ENCODE results near the gene JPT2. TPM values are rescaled to one million over a fixed set of nuclear protein-coding genes. Genes with fewer than 3 reads are reported as not detected.
"Not testable (repeated sequence)": the region's sequence is repeated elsewhere in the genome, so short reads cannot be mapped to it uniquely, and the experiment has no call there.

JPT2 gene
- total RNA-seq, 1 donor from 2014 or later: 108 TPM

DNA sequence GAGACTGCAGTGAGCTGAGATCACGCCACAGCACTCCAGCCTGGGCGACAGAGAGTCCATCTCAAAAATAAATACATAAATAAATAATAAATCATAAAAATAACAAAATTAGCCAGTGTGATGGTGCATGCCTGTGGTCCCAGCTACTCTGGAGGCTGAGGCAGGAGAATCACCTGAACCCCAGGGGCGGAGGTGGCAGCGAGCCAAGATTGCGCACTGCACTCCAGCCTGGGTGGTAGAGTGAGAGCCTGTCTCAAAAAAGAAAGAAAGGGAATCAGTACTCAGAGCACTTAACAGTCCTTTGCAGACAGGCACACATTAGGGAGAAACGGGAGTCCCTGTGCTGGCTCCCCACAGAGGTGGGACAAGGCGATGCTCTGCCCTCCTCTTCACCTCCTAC lies 53.0 kb downstream of the JPT2 start:
- TF ChIP-seq, protein P1, sequence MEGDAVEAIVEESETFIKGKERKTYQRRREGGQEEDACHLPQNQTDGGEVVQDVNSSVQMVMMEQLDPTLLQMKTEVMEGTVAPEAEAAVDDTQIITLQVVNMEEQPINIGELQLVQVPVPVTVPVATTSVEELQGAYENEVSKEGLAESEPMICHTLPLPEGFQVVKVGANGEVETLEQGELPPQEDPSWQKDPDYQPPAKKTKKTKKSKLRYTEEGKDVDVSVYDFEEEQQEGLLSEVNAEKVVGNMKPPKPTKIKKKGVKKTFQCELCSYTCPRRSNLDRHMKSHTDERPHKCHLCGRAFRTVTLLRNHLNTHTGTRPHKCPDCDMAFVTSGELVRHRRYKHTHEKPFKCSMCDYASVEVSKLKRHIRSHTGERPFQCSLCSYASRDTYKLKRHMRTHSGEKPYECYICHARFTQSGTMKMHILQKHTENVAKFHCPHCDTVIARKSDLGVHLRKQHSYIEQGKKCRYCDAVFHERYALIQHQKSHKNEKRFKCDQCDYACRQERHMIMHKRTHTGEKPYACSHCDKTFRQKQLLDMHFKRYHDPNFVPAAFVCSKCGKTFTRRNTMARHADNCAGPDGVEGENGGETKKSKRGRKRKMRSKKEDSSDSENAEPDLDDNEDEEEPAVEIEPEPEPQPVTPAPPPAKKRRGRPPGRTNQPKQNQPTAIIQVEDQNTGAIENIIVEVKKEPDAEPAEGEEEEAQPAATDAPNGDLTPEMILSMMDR (IDR thresholded peaks at IDR 0.05; ENCODE audit: insufficient read depth, low read length, poor library complexity, severe bottlenecking): no peak
- no peaks in the 10 kb centered on the region for H3K27me3 ChIP-seq (ENCODE audit: control insufficient read depth, insufficient read depth, low read length)
- H3K4me3 ChIP-seq (ENCODE audit: low read depth, low read length): no peak overlapping the region
- DNase-seq (ENCODE audit: low read depth): no peak
- peaks cover 2% of the 10 kb centered on the region for H3K36me3 ChIP-seq (ENCODE audit: control insufficient read depth, insufficient read depth, low read length)

DNA sequence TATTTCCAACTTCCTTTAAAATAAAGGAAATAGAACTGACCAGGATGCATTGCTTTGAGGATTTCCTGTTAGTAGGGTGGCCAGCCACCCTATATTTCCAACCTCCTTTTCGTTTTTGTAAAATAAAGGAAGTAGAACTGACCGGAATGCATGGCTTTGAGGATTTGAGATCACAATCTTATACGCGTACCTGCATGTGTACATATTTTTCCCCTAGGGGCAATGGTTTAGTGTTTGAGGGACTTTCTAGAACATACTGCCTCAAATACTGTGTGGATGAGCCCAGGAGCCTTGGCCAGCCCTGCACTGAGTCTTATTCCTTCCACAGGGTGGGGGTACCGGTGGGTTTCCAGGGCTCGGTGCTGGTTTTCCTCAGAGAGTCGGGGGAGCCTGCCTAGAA lies 53.5 kb downstream of the JPT2 start:
- TF ChIP-seq, protein P1 (IDR thresholded peaks at IDR 0.05; ENCODE audit: insufficient read depth, low read length, poor library complexity, severe bottlenecking): no peak
- Histone ChIP-seq H3K4me3 (ENCODE audit: low read depth, low read length) (no peak overlapping the region), H3K27me3 (ENCODE audit: control insufficient read depth, insufficient read depth, low read length) (no peaks in the 10 kb centered on the region), H3K36me3 (ENCODE audit: control insufficient read depth, insufficient read depth, low read length) (peaks cover 2% of the 10 kb centered on the region)
- DNase-seq (ENCODE audit: low read depth): no peak

DNA sequence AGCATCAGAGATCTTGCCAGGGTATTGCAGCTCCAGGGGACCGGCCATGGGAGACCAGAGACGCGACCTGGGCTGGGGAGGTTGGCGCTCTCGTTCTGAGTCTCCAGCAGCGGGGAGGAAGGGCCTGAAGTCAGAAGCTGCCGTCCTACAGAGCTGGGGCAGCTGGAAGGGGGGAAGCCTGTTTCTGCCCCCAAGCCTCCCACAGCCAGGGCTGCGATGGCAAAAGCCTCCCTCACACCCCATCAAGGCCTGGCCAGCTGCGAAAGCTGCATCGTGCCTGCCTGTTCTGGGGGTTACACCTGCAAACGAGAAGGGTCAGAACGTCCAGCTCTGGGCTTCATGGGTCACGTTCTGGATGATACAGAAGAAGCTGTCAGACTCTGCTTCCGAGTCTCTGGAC lies 54.0 kb downstream of the JPT2 start:
- Histone ChIP-seq H3K4me3 (ENCODE audit: low read depth, low read length) (no peak overlapping the region), H3K36me3 (ENCODE audit: control insufficient read depth, insufficient read depth, low read length) (peaks cover 2% of the 10 kb centered on the region), H3K27me3 (ENCODE audit: control insufficient read depth, insufficient read depth, low read length) (no peaks in the 10 kb centered on the region)
- DNase-seq (ENCODE audit: low read depth): no peak
- TF ChIP-seq, protein P1 (IDR thresholded peaks at IDR 0.05; ENCODE audit: insufficient read depth, low read length, poor library complexity, severe bottlenecking): no peak

DNA sequence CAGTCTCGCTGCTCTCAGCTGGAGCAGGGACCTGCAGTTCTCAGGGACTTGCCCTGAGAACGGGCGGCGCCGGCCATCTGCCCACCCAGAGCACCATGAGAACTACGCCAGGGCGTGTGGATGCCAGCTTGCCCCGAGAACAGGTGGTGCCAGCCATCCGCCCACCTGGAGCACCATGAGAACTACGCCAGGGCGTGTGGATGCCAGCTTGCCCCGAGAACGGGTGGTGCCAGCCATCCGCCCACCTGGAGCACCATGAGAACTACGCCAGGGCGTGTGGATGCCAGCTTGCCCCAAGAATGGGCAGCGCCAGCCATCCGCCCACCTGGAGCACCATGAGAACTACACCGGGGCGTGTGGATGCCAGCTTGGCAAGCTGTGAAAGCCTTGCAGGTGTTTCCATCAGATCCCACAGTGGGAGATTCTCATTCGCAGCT lies 54.5 kb downstream of the JPT2 start:
- not testable (repeated sequence) for H3K4me3 ChIP-seq (ENCODE audit: low read depth, low read length); H3K36me3 ChIP-seq (ENCODE audit: control insufficient read depth, insufficient read depth, low read length); DNase-seq (ENCODE audit: low read depth); H3K27me3 ChIP-seq (ENCODE audit: control insufficient read depth, insufficient read depth, low read length)

DNA sequence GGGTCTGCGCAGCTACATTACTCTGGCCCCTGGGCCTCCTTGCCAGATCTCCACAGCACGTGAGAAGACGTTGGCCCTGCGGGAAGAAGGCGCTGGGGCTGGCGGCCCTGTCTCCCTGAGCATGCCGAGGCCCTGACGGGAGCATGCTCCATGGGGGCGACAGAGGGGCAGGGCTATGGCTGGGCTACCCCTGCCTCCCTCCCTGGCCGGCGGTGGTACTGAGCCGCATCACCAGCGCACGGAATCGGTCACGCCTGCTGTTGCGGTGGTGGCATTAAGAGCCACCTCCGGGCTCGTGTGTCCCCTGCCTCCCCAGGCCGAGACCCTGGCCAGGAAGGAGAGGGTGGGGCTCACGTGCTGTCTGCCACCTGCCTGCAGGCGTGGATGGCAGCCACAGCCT lies 56.0 kb downstream of the JPT2 start:
- H3K27me3 ChIP-seq (ENCODE audit: control insufficient read depth, insufficient read depth, low read length): no peaks in the 10 kb centered on the region
- TF ChIP-seq, protein P1 (IDR thresholded peaks at IDR 0.05; ENCODE audit: insufficient read depth, low read length, poor library complexity, severe bottlenecking): no peak
- no peak overlapping the region for H3K4me3 ChIP-seq (ENCODE audit: low read depth, low read length)
- H3K36me3 ChIP-seq (ENCODE audit: control insufficient read depth, insufficient read depth, low read length): peaks cover 2% of the 10 kb centered on the region
- DNase-seq (ENCODE audit: low read depth): no peak

DNA sequence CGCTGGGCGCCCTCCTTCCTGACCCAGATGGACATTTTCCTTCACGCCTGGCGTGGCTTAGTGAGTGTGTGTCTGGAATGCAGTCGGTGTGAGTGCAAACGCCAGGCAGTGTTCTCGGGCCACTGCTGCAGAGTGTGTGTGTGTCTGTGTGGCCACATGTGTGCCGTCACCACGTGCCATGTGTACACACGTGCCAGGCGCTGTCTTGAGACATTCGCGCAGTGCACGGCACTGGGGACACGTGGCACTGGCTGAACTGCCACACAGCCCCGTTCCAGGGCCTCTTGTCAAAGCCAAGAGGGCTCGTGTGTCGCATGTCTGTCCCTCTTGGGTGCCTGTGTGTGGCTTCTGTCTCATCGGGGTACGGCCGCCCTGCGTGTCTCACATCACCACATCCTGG lies 56.7 kb downstream of the JPT2 start:
- TF ChIP-seq, protein P1 (IDR thresholded peaks at IDR 0.05; ENCODE audit: insufficient read depth, low read length, poor library complexity, severe bottlenecking): no peak
- no peaks in the 10 kb centered on the region for H3K27me3 ChIP-seq (ENCODE audit: control insufficient read depth, insufficient read depth, low read length)
- no peak for DNase-seq (ENCODE audit: low read depth)
- H3K4me3 ChIP-seq (ENCODE audit: low read depth, low read length): no peak overlapping the region
- peaks cover 2% of the 10 kb centered on the region for H3K36me3 ChIP-seq (ENCODE audit: control insufficient read depth, insufficient read depth, low read length)
